GM19035 (cell line): ENCODE measurements around the gene AFMID.

ENCODE experiments used
- ATAC-seq: cut with Tn5 transposase; IDR thresholded peaks from one replicate; pipeline ENCODE4 v1.9.1; 2021; ENCODE audit not compliant: unreplicated experiment

AFMID gene

GRCh38 chr17:78236362-78237127, 49.4 kb downstream of the AFMID start:
- ATAC-seq, result no peak

GRCh38 chr17:78237401-78238012, 50.3 kb downstream of the AFMID start:
- no peak for ATAC-seq

GRCh38 chr17:78238823-78239488, 51.8 kb downstream of the AFMID start:
- no peak for ATAC-seq

- ATAC-seq, result no peak
These were observed 52.3 kb downstream of the AFMID start for GRCh38 chr17:78239489-78239931.

- ATAC-seq, result no peak
These were observed 53.0 kb downstream of the AFMID start for GRCh38 chr17:78240012-78240655.

GRCh38 chr17:78240839-78241238, 53.7 kb downstream of the AFMID start:
- no peak for ATAC-seq

GRCh38 chr17:78241277-78242023, 54.3 kb downstream of the AFMID start:
- no peak for ATAC-seq

GRCh38 chr17:78242024-78242742, 55.0 kb downstream of the AFMID start:
- no peak for ATAC-seq

GRCh38 chr17:78247304-78247703, 60.1 kb downstream of the AFMID start:
- no peak for ATAC-seq

- no peak for ATAC-seq
These were observed 61.1 kb downstream of the AFMID start for GRCh38 chr17:78248051-78248914.

GRCh38 chr17:78249074-78249817, 62.1 kb downstream of the AFMID start:
- no peak for ATAC-seq

GRCh38 chr17:78249818-78250806, 63.0 kb downstream of the AFMID start:
- no peak for ATAC-seq

- ATAC-seq, result peak; percentile 46
These were observed 64.0 kb downstream of the AFMID start for GRCh38 chr17:78250891-78251772.

GRCh38 chr17:78251773-78252103, 64.6 kb downstream of the AFMID start:
- ATAC-seq, result no peak

- no peak for ATAC-seq
These were observed 65.0 kb downstream of the AFMID start for GRCh38 chr17:78252111-78252634.
